HepG2 (cell line): Measurements from ENCODE around the gene SEMA3F. TPM values are rescaled to one million over a fixed set of nuclear protein-coding genes. Genes with fewer than 3 reads are reported as not detected.

Source experiments
- CAMTA2 ChIP-seq: sonication (generic); formaldehyde crosslinking; IDR thresholded peaks from 2 replicates; pipeline ENCODE4 v1.4.0; 2020; ENCODE audit warnings: mild to moderate bottlenecking, missing genetic modification reagents, borderline replicate concordance
- FLYWCH1 ChIP-seq: sonication (generic); formaldehyde crosslinking; IDR thresholded peaks from 2 replicates; pipeline ENCODE4 v1.8.1; 2023; ENCODE audit warnings: mild to moderate bottlenecking, missing genetic modification reagents
- FOSL1 ChIP-seq: sonication (generic); formaldehyde crosslinking; IDR thresholded peaks from 2 replicates; pipeline ENCODE4 v1.9.0; 2021; ENCODE audit warnings: missing genetic modification reagents, borderline replicate concordance
- FOXK1 ChIP-seq: sonication (generic); formaldehyde crosslinking; IDR thresholded peaks from 2 replicates; pipeline ENCODE4 v1.4.0; 2020; ENCODE audit warnings: low read depth, missing genetic modification reagents, borderline replicate concordance
- GLI4 ChIP-seq: sonication (generic); formaldehyde crosslinking; IDR thresholded peaks from 2 replicates; pipeline ENCODE4 v1.5.1; 2020; ENCODE audit warnings: missing genetic modification reagents, mild to moderate bottlenecking, moderate library complexity, borderline replicate concordance
- HDAC1 ChIP-seq: sonication (generic); formaldehyde crosslinking; IDR thresholded peaks from 2 replicates; pipeline ENCODE4 v1.5.1; 2020; ENCODE audit warnings: mild to moderate bottlenecking, missing genetic modification reagents
- MAFF ChIP-seq: IDR thresholded peaks from 2 replicates; pipeline ENCODE4 v1.6.1; 2011; ENCODE audit warnings: low read depth, low read length, improper control_type of control experiment
- MEF2D ChIP-seq: sonication (generic); formaldehyde crosslinking; IDR thresholded peaks from 2 replicates; pipeline ENCODE4 v1.5.1; 2020; ENCODE audit warnings: mild to moderate bottlenecking, missing genetic modification reagents
- NCOA2 ChIP-seq: sonication (generic); formaldehyde crosslinking; IDR thresholded peaks from 2 replicates; pipeline ENCODE4 v1.8.0; 2022; ENCODE audit warnings: inconsistent platforms
- TFDP2 ChIP-seq: sonication (generic); formaldehyde crosslinking; IDR thresholded peaks from 2 replicates; pipeline ENCODE4 v1.4.0; 2020; ENCODE audit warnings: missing genetic modification reagents
- TSC22D2 ChIP-seq: sonication (generic); formaldehyde crosslinking; IDR thresholded peaks from 2 replicates; pipeline ENCODE4 v1.5.1; 2020; ENCODE audit warnings: missing genetic modification reagents, mild to moderate bottlenecking, borderline replicate concordance
- ZFP1 ChIP-seq: IDR thresholded peaks from 2 replicates; pipeline ENCODE4 v1.6.1; 2016
- ZFYVE20 ChIP-seq: sonication (generic); formaldehyde crosslinking; IDR thresholded peaks from 2 replicates; pipeline ENCODE4 v1.8.0; 2023; ENCODE audit warnings: low read depth, mild to moderate bottlenecking, moderate library complexity, missing genetic modification reagents, borderline replicate concordance
- ZKSCAN1 ChIP-seq: fragments of 150-350 bp; IDR thresholded peaks from 2 replicates; pipeline ENCODE4 v1.6.1; 2014; ENCODE audit warnings: low read length
- ZNF143 ChIP-seq: sonication (generic); formaldehyde crosslinking; IDR thresholded peaks from 2 replicates; pipeline ENCODE4 v1.4.0; 2020; ENCODE audit warnings: missing genetic modification reagents
- ZNF317 ChIP-seq: sonication (generic); formaldehyde crosslinking; IDR thresholded peaks from 2 replicates; pipeline ENCODE4 v1.5.0; 2020; ENCODE audit warnings: mild to moderate bottlenecking, missing genetic modification reagents
- ZNF557 ChIP-seq: sonication (generic); formaldehyde crosslinking; IDR thresholded peaks from 2 replicates; pipeline ENCODE4 v1.4.0; 2020; ENCODE audit warnings: missing genetic modification reagents
- ZNF749 ChIP-seq: sonication (generic); formaldehyde crosslinking; IDR thresholded peaks from 2 replicates; pipeline ENCODE4 v1.8.0; 2022; ENCODE audit warnings: mild to moderate bottlenecking, missing genetic modification reagents, moderate library complexity, borderline replicate concordance
- ZNF768 ChIP-seq: sonication (generic); formaldehyde crosslinking; IDR thresholded peaks from 2 replicates; pipeline ENCODE4 v1.4.0; 2020; ENCODE audit warnings: missing genetic modification reagents
- ZNF772 ChIP-seq: sonication (generic); formaldehyde crosslinking; IDR thresholded peaks from 2 replicates; pipeline ENCODE4 v1.5.0; 2020; ENCODE audit warnings: mild to moderate bottlenecking, missing genetic modification reagents
- ZNF781 ChIP-seq: sonication (generic); formaldehyde crosslinking; IDR thresholded peaks from 2 replicates; pipeline ENCODE4 v1.5.1; 2020; ENCODE audit warnings: borderline replicate concordance, mild to moderate bottlenecking, missing genetic modification reagents; ENCODE audit errors: not compliant biosample characterization
- polyA plus RNA-seq, 8 experiments: library from polyadenylated mRNA; depleted of rRNA in 3 of 8; stranded (reverse) in 7 of 8; unstranded in 1 of 8; fragments of >200 nt; fragmentation: Illumina TruSeq in 4 of 8; extraction: Trizol in 4 of 8; gene quantifications; 2 replicates each; pipeline versions ENCODE4 v1.2.1 to v1.2.3, GENCODE V29; 2011 to 2016; ENCODE audit warnings: low read depth in 4 of 8, missing spikeins in 1 of 8, mixed read lengths in 1 of 8; ENCODE audit not compliant: insufficient read depth in 1 of 8
- total RNA-seq, 5 experiments: library from RNA; depleted of rRNA; stranded (reverse); fragments of >200 nt; fragmentation: Illumina TruSeq; extraction: Trizol; gene quantifications; 2 replicates each; pipeline ENCODE4 v1.2.3, GENCODE V29; 2016; ENCODE audit warnings: low read depth in 1 of 5
- TF ChIP-seq, protein P1 (sequence below): sonication (generic); formaldehyde crosslinking; IDR thresholded peaks from 2 replicates; pipeline ENCODE4 v1.9.0; 2021; ENCODE audit warnings: missing genetic modification reagents, borderline replicate concordance
- TF ChIP-seq, protein P2 (sequence below): sonication (generic); formaldehyde crosslinking; IDR thresholded peaks from 2 replicates; pipeline ENCODE4 v1.9.0; 2022; ENCODE audit warnings: missing genetic modification reagents, mild to moderate bottlenecking, borderline replicate concordance
- TF ChIP-seq, protein P3 (sequence below): sonication (generic); formaldehyde crosslinking; IDR thresholded peaks from 2 replicates; pipeline ENCODE4 v1.5.1; 2020; ENCODE audit warnings: mild to moderate bottlenecking, missing genetic modification reagents, moderate library complexity

Gene SEMA3F
- total and polyA plus RNA-seq, 2 of the 13 experiments (the other 11 are each of a cell fraction or from before 2014, with no cell fraction given), result 7.6 to 17.2 TPM

DNA sequence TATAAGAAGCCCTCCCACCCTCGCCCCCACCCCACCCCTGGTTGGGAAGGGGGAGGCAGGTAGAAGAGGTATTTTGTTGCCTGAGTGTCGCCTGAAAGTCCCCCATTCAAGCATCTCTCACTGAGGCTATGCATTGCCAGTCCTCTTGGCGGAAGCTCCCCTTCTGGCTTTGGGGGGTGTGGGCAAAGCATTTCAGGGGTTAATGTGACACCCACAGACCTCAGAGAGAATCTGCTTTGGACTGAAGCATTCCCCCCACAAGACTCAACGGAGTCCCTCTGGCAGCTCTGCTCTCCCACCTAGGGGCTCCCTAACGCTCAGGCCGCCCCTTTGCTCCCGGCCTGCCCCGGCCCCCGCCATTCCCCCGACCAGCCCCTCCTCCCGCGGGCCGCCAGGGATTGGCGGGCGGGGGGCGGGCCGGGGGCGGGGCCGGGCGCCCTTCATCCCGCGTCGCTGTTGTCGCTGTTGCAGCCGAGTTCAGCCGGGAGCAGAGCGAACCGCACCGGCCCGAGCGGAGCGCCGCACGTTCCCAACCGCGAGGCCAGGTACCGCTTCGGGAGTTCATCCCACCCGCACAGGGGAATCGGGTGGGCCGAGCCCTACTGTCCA is 49.8 kb downstream of the SEMA3F start, which contains the start of gene SLC38A3 (continued):
- peak; percentile 58; the same call in 1 of the 2 replicates for TF ChIP-seq ZNF768
- TF ChIP-seq ZNF317 (CRISPR knock-in tag), result no peak
- TF ChIP-seq MEF2D, result 0 out of 2 replicates have a peak, but pooled peaks have one; percentile 31
- no peak for TF ChIP-seq FOSL1 (CRISPR knock-in tag)
- TF ChIP-seq, protein P1, sequence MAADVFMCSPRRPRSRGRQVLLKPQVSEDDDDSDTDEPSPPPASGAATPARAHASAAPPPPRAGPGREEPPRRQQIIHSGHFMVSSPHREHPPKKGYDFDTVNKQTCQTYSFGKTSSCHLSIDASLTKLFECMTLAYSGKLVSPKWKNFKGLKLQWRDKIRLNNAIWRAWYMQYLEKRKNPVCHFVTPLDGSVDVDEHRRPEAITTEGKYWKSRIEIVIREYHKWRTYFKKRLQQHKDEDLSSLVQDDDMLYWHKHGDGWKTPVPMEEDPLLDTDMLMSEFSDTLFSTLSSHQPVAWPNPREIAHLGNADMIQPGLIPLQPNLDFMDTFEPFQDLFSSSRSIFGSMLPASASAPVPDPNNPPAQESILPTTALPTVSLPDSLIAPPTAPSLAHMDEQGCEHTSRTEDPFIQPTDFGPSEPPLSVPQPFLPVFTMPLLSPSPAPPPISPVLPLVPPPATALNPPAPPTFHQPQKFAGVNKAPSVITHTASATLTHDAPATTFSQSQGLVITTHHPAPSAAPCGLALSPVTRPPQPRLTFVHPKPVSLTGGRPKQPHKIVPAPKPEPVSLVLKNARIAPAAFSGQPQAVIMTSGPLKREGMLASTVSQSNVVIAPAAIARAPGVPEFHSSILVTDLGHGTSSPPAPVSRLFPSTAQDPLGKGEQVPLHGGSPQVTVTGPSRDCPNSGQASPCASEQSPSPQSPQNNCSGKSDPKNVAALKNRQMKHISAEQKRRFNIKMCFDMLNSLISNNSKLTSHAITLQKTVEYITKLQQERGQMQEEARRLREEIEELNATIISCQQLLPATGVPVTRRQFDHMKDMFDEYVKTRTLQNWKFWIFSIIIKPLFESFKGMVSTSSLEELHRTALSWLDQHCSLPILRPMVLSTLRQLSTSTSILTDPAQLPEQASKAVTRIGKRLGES (CRISPR knock-in tag), result no peak
- no peak for TF ChIP-seq ZNF557 (CRISPR knock-in tag)
- no peak for TF ChIP-seq ZFP1 (CRISPR knock-in tag)
- TF ChIP-seq FLYWCH1 (CRISPR knock-in tag), result no peak
- no peak for TF ChIP-seq TFDP2 (CRISPR knock-in tag)
- no peak for TF ChIP-seq MAFF
- TF ChIP-seq ZNF781 (CRISPR knock-in tag), result no peak
- no peak for TF ChIP-seq ZNF749 (CRISPR knock-in tag)
- no peak for TF ChIP-seq CAMTA2 (CRISPR knock-in tag)
- TF ChIP-seq, protein P2, sequence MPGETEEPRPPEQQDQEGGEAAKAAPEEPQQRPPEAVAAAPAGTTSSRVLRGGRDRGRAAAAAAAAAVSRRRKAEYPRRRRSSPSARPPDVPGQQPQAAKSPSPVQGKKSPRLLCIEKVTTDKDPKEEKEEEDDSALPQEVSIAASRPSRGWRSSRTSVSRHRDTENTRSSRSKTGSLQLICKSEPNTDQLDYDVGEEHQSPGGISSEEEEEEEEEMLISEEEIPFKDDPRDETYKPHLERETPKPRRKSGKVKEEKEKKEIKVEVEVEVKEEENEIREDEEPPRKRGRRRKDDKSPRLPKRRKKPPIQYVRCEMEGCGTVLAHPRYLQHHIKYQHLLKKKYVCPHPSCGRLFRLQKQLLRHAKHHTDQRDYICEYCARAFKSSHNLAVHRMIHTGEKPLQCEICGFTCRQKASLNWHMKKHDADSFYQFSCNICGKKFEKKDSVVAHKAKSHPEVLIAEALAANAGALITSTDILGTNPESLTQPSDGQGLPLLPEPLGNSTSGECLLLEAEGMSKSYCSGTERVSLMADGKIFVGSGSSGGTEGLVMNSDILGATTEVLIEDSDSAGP, result no peak
- no peak for TF ChIP-seq TSC22D2 (CRISPR knock-in tag)
- TF ChIP-seq FOXK1 (CRISPR knock-in tag), result peak; percentile 57; the same call in 1 of the 2 replicates
- TF ChIP-seq HDAC1 (CRISPR knock-in tag), result no peak; the same call in 1 of the 2 replicates
- TF ChIP-seq, protein P3, sequence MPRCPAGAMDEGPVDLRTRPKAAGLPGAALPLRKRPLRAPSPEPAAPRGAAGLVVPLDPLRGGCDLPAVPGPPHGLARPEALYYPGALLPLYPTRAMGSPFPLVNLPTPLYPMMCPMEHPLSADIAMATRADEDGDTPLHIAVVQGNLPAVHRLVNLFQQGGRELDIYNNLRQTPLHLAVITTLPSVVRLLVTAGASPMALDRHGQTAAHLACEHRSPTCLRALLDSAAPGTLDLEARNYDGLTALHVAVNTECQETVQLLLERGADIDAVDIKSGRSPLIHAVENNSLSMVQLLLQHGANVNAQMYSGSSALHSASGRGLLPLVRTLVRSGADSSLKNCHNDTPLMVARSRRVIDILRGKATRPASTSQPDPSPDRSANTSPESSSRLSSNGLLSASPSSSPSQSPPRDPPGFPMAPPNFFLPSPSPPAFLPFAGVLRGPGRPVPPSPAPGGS, result no peak; the same call in 1 of the 2 replicates
- TF ChIP-seq ZKSCAN1, result no peak
- 0 out of 2 replicates have a peak, but pooled peaks have one; percentile 34 for TF ChIP-seq ZNF772 (CRISPR knock-in tag)
- peak; percentile 33; the same call in 1 of the 2 replicates for TF ChIP-seq NCOA2 (CRISPR knock-in tag)
- no peak for TF ChIP-seq GLI4 (CRISPR knock-in tag)
- no peak for TF ChIP-seq ZNF143
- TF ChIP-seq ZFYVE20 (CRISPR knock-in tag), result no peak
